H1 (cell line): ENCODE measurements around the gene GRM4. TPM values are rescaled to one million over a fixed set of nuclear protein-coding genes. Genes with fewer than 3 reads are reported as not detected.

Experiments
- CTCF ChIA-PET: fragments of 300-600 bp; sonication (Branson Sonifier 250); formaldehyde crosslinking; loops from one replicate; lab custom pipeline; 2021; ENCODE audit not compliant: partially characterized antibody; lab: Charles Lee
- POLR2A ChIA-PET: fragments of 300-600 bp; sonication (Branson Sonifier 250); formaldehyde crosslinking; loops from one replicate; lab custom pipeline; 2021; ENCODE audit warnings: inconsistent platforms; ENCODE audit not compliant: partially characterized antibody; lab: Charles Lee
- DNase-seq, 2 experiments: peaks; one replicate each; pipeline versions ENCODE4 v3.0.0 to v3.0.0-alpha.2; 2010 to 2022; ENCODE audit warnings: low spot score in 2 of 2, low read depth in 1 of 2, mixed read lengths in 1 of 2
- FAIRE-seq: peaks from 2 replicates; lab custom pipeline; 2011; peaks lifted over from hg19 to GRCh38; lab: Jason Lieb, UNC
- H2AFZ ChIP-seq: 2 replicates; pipeline ENCODE4 v1.8.1; 2012; ENCODE audit warnings: low read length, inconsistent platforms
- H2AK5ac ChIP-seq: 2 replicates; pipeline ENCODE4 v1.6.1; 2013; ENCODE audit warnings: low read depth, low read length
- H2BK120ac ChIP-seq: replicated peaks from 2 replicates; pipeline ENCODE3; 2013; ENCODE audit warnings: low read depth, low read length, inconsistent platforms
- H2BK12ac ChIP-seq: 2 replicates; pipeline ENCODE4 v1.6.1; 2013; ENCODE audit warnings: low read depth, low read length
- H2BK15ac ChIP-seq: 2 replicates; pipeline ENCODE4 v1.6.1; 2013; ENCODE audit warnings: low read length
- H2BK20ac ChIP-seq: 2 replicates; pipeline ENCODE4 v1.6.1; 2013; ENCODE audit warnings: low read length
- H2BK5ac ChIP-seq: 2 replicates; pipeline ENCODE4 v1.6.1; 2013; ENCODE audit warnings: low read depth, low read length
- H3K14ac ChIP-seq: 2 replicates; pipeline ENCODE4 v1.6.1; 2013; ENCODE audit warnings: inconsistent platforms; ENCODE audit not compliant: insufficient read length
- H3K18ac ChIP-seq: 2 replicates; pipeline ENCODE4 v1.6.1; 2013; ENCODE audit warnings: low read length; ENCODE audit errors: extremely low read depth
- H3K23ac ChIP-seq: 2 replicates; pipeline ENCODE4 v1.6.1; 2013; ENCODE audit warnings: inconsistent platforms; ENCODE audit not compliant: insufficient read length
- H3K23me2 ChIP-seq: 2 replicates; pipeline ENCODE4 v1.6.1; 2013; ENCODE audit warnings: low read depth, low read length
- H3K27ac ChIP-seq: 2 replicates; pipeline ENCODE4 v1.6.1; 2011; ENCODE audit warnings: low read depth, low read length, inconsistent platforms
- H3K27me3 ChIP-seq, 4 experiments: replicated peaks in 1 of 4; 1 replicate in 1 of 4; 2 replicates in 3 of 4; pipeline versions ENCODE4 v1.6.1 to v1.8.1; 2011 to 2013; ENCODE audit warnings: low read length in 3 of 4, mild to moderate bottlenecking in 3 of 4, inconsistent platforms in 2 of 4, mixed read lengths in 2 of 4, moderate library complexity in 1 of 4; ENCODE audit not compliant: control insufficient read depth in 3 of 4, insufficient read depth in 3 of 4; ENCODE audit errors: extremely low read depth in 1 of 4
- H3K36me3 ChIP-seq, 4 experiments: 2 replicates each; pipeline versions ENCODE4 v1.6.1 to v1.8.1; 2011 to 2013; ENCODE audit warnings: mild to moderate bottlenecking in 4 of 4, low read length in 3 of 4, moderate library complexity in 2 of 4, control low read depth in 1 of 4, inconsistent platforms in 1 of 4; ENCODE audit not compliant: insufficient read depth in 4 of 4, control insufficient read depth in 2 of 4
- H3K4ac ChIP-seq: replicated peaks from 2 replicates; pipeline ENCODE3; 2013; ENCODE audit warnings: low read length, low read depth, mixed read lengths, inconsistent platforms; ENCODE audit not compliant: insufficient read length
- H3K4me1 ChIP-seq, 4 experiments: replicated peaks in 1 of 4; 1 replicate in 1 of 4; 2 replicates in 3 of 4; pipeline versions ENCODE4 v1.6.1 to v1.8.1; 2011 to 2013; ENCODE audit warnings: low read length in 3 of 4, inconsistent platforms in 2 of 4, mixed read lengths in 1 of 4; ENCODE audit not compliant: insufficient read depth in 4 of 4, control insufficient read depth in 3 of 4
- H3K4me2 ChIP-seq, 2 experiments: 2 replicates each; pipeline versions ENCODE4 v1.6.1 to v1.8.1; 2011 to 2013; ENCODE audit warnings: low read depth in 2 of 2, low read length in 2 of 2, control low read depth in 1 of 2, inconsistent platforms in 1 of 2, mild to moderate bottlenecking in 1 of 2; ENCODE audit not compliant: insufficient read depth in 1 of 2
- H3K4me3 ChIP-seq, 4 experiments: fragments of 200-600, 300-600 bp in 1 of 4; sonication (generic), shearing (Covaris generic), sonication (Bioruptor Twin) in 1 of 4; 2 replicates each; pipeline versions ENCODE4 v1.5.1 to v1.8.1; 2011 to 2016; ENCODE audit warnings: low read length in 4 of 4, low read depth in 3 of 4, control low read depth in 2 of 4, inconsistent platforms in 2 of 4, mild to moderate bottlenecking in 2 of 4, mixed read lengths in 1 of 4, moderate library complexity in 1 of 4; ENCODE audit not compliant: insufficient read depth in 2 of 4; ENCODE audit errors: extremely low read depth in 1 of 4
- H3K56ac ChIP-seq: replicated peaks from 2 replicates; pipeline ENCODE3; 2013; ENCODE audit warnings: low read depth, mild to moderate bottlenecking, mixed read lengths, low read length, inconsistent platforms; ENCODE audit not compliant: insufficient read length
- H3K79me1 ChIP-seq: 2 replicates; pipeline ENCODE4 v1.6.1; 2013; ENCODE audit warnings: low read depth, low read length, control low read depth
- H3K79me2 ChIP-seq, 2 experiments: 2 replicates each; pipeline versions ENCODE4 v1.6.1 to v1.8.1; 2012 to 2013; ENCODE audit warnings: low read length in 2 of 2, mild to moderate bottlenecking in 2 of 2, inconsistent platforms in 1 of 2; ENCODE audit not compliant: insufficient read depth in 2 of 2, control insufficient read depth in 1 of 2
- H3K9ac ChIP-seq, 4 experiments: replicated peaks in 1 of 4; 1 replicate in 1 of 4; 2 replicates in 3 of 4; pipeline versions ENCODE4 v1.6.1 to v1.8.1; 2011 to 2013; ENCODE audit warnings: low read depth in 3 of 4, low read length in 3 of 4, control low read depth in 2 of 4, mild to moderate bottlenecking in 2 of 4, moderate library complexity in 2 of 4, inconsistent platforms in 1 of 4; ENCODE audit errors: extremely low read depth in 1 of 4
- H3K9me3 ChIP-seq, 2 experiments: 2 replicates each; pipeline versions ENCODE4 v1.6.1 to v1.8.1; 2012 to 2013; ENCODE audit warnings: mild to moderate bottlenecking in 2 of 2, moderate library complexity in 2 of 2, control low read depth in 1 of 2, inconsistent platforms in 1 of 2, low read depth in 1 of 2, low read length in 1 of 2, mixed read lengths in 1 of 2; ENCODE audit not compliant: insufficient read depth in 2 of 2
- H4K20me1 ChIP-seq, 2 experiments: replicated peaks in 1 of 2; 2 replicates each; pipeline versions ENCODE3 to v1.8.1; 2011 to 2013; ENCODE audit warnings: inconsistent platforms in 2 of 2, low read length in 2 of 2, mild to moderate bottlenecking in 1 of 2; ENCODE audit not compliant: insufficient read depth in 2 of 2, control insufficient read depth in 1 of 2
- H4K5ac ChIP-seq: 2 replicates; pipeline ENCODE4 v1.6.1; 2013; ENCODE audit warnings: low read length, low read depth, mixed read lengths, inconsistent platforms; ENCODE audit not compliant: insufficient read length
- H4K8ac ChIP-seq: 2 replicates; pipeline ENCODE4 v1.8.0; 2013; ENCODE audit warnings: mild to moderate bottlenecking, moderate library complexity, low read length, inconsistent platforms; ENCODE audit not compliant: insufficient read depth; ENCODE audit errors: extremely low read depth
- H4K91ac ChIP-seq: replicated peaks from 2 replicates; pipeline ENCODE3; 2013; ENCODE audit warnings: low read length, mixed read lengths, inconsistent platforms; ENCODE audit not compliant: insufficient read length
- ASH2L ChIP-seq: fragments of 200-600, 300-600 bp; sonication (generic); IDR thresholded peaks from one replicate; pipeline ENCODE4 v1.7.1; 2017; ENCODE audit warnings: low read length
- CBX5 ChIP-seq: fragments of 300-800, 300-1000 bp; sonication (generic); IDR thresholded peaks from 2 replicates; pipeline ENCODE4 v1.7.1; 2016; ENCODE audit warnings: antibody characterized with exemption, low read length, low read depth
- EGR1 ChIP-seq: IDR thresholded peaks from 2 replicates; pipeline ENCODE4 v1.6.1; 2011; ENCODE audit warnings: low read depth, low read length, borderline replicate concordance
- EP300 ChIP-seq, 2 experiments: IDR thresholded peaks; 1 replicate in 1 of 2; 2 replicates in 1 of 2; pipeline ENCODE4 v1.6.1; 2011 to 2012; ENCODE audit warnings: low read depth in 2 of 2, low read length in 2 of 2, mild to moderate bottlenecking in 2 of 2, borderline replicate concordance in 1 of 2, inconsistent platforms in 1 of 2, moderate library complexity in 1 of 2
- EZH2 ChIP-seq: fragments of 200-600 bp; sonication (generic); IDR thresholded peaks from 2 replicates; pipeline ENCODE4 v1.7.1; 2012; ENCODE audit warnings: low read depth, mild to moderate bottlenecking, moderate library complexity, low read length, inconsistent platforms; ENCODE audit not compliant: severe bottlenecking
- MAFK ChIP-seq: IDR thresholded peaks from 2 replicates; pipeline ENCODE4 v1.6.1; 2012; ENCODE audit warnings: low read depth, mild to moderate bottlenecking, improper control_type of control experiment, low read length
- MAX ChIP-seq: IDR thresholded peaks from 2 replicates; pipeline ENCODE4 v1.6.1; 2012; ENCODE audit warnings: inconsistent platforms
- POLR2AphosphoS5 ChIP-seq: IDR thresholded peaks from 2 replicates; pipeline ENCODE4 v1.6.1; 2011; ENCODE audit warnings: low read depth, low read length
- POU5F1 ChIP-seq: IDR thresholded peaks from 2 replicates; pipeline ENCODE4 v1.6.1; 2011; ENCODE audit warnings: low read depth, mild to moderate bottlenecking, low read length, moderate library complexity
- TAF7 ChIP-seq: optimal IDR thresholded peaks from 2 replicates; pipeline ENCODE3; 2011; ENCODE audit warnings: low read depth, mild to moderate bottlenecking, inconsistent platforms, low read length, moderate library complexity, borderline replicate concordance
- TCF12 ChIP-seq: IDR thresholded peaks from 2 replicates; pipeline ENCODE4 v1.6.1; 2011; ENCODE audit warnings: low read depth, mild to moderate bottlenecking, low read length
- TEAD4 ChIP-seq: IDR thresholded peaks from 2 replicates; pipeline ENCODE4 v1.6.1; 2012; ENCODE audit warnings: low read depth, low read length, inconsistent platforms, mixed read lengths
- WGBS, 2 experiments: shearing (Covaris generic) in 1 of 2; methylation state at CpG; one replicate each; pipeline versions ENCODE4 v1.1.6 to v1.1.7; 2013 to 2015; ENCODE audit warnings: low lambda C conversion rate in 2 of 2, mixed read lengths in 2 of 2, inconsistent platforms in 1 of 2, low coverage in 1 of 2, missing lambda C conversion rate in 1 of 2; ENCODE audit not compliant: insufficient replicate concordance in 2 of 2, insufficient coverage in 1 of 2, insufficient read length in 1 of 2; ENCODE audit errors: extremely low coverage in 1 of 2, missing lambda C conversion rate in 1 of 2; 5-methylcytosine and 5-hydroxymethylcytosine counted together
- polyA plus RNA-seq, 7 experiments: library from polyadenylated mRNA; depleted of rRNA in 3 of 7; stranded (reverse) in 5 of 7; unstranded in 2 of 7; fragments of >200 nt in 5 of 7; fragments of 200-250 nt in 2 of 7; gene quantifications; 1 replicate in 5 of 7; 2 replicates in 1 of 7; 4 replicates in 1 of 7; pipeline versions ENCODE4 v1.2.1 to v1.2.3, GENCODE V29; 2011 to 2013; ENCODE audit warnings: missing spikeins in 2 of 7, mixed read lengths in 2 of 7
- total RNA-seq: library from RNA; stranded (reverse); fragmentation: NEBNext Ultra II Directional; extraction: Animal tissue kit (Norgen Biotek cat#: 25700); gene quantifications from 2 replicates; pipeline ENCODE4 v1.2.1, GENCODE V29; 2021

The GRM4 gene
- total and polyA plus RNA-seq, 2 of the 8 experiments (the other 6 are each of a cell fraction or from before 2014, with no cell fraction given): 19.6 to 21.5 TPM

GRCh38 chr6:34005901-34006531 lies 139.9 kb downstream of the GRM4 start:
- Histone ChIP-seq H4K20me1 (peaks cover 0 to 8% of the 10 kb centered on the region in 2 experiments), H3K36me3 (0 out of 8 replicates have a peak, but pooled peaks cover 0 to 4% (median 0%) of the 10 kb centered on the region in 4 experiments), H3K27ac (no peak overlapping the region), H3K79me1 (no peaks in the 10 kb centered on the region), H3K9ac (no peak overlapping the region), H3K4me2 (peak overlapping the region; percentile 38 to 46), H4K91ac (no peak overlapping the region), H4K8ac (no peak overlapping the region), H3K79me2 (no peaks in the 10 kb centered on the region), H3K4me3 (no peak overlapping the region), H2AK5ac (no peak overlapping the region), H2BK20ac (no peak overlapping the region), H3K23ac (no peak overlapping the region), H2BK120ac (no peak overlapping the region), H3K9me3 (peaks cover 4 to 9% of the 10 kb centered on the region in 2 experiments; a peak in 3 of 4 replicates), H4K5ac (no peak overlapping the region), H3K14ac (no peak overlapping the region), H3K18ac (no peak overlapping the region), H3K23me2 (no peaks in the 10 kb centered on the region), H3K4ac (no peak overlapping the region), H2BK15ac (no peak overlapping the region), H3K56ac (no peak overlapping the region), H2AFZ (no peak overlapping the region), H3K4me1 (peaks cover 7 to 11% (median 8%) of the 10 kb centered on the region in 4 experiments), H2BK5ac (no peak overlapping the region), H3K27me3 (peaks cover 37 to 82% (median 78%) of the 10 kb centered on the region in 4 experiments), H2BK12ac (no peak overlapping the region)
- DNase-seq: peak in 1 of 2 experiments; percentile 77
- FAIRE-seq: peak; percentile 79
- ChIA-PET CTCF (interaction anchor here (1.3 kb wide), 1 partner anchor 25 kb away, joined by 4 read pairs; no protein-coding TSS in a partner anchor), POLR2A (interaction anchor here (1.2 kb wide), 1 partner anchor 234 kb away, joined by 4 read pairs; no protein-coding TSS in a partner anchor)
- WGBS, 2 experiments: 6% methylated on average over 8 of the region's 8 CpGs; no CpG with 5 or more reads in 1 of the 2 experiments
- TF ChIP-seq TAF7 (no peak), EP300 (IDR thresholded peaks at IDR 0.05; ENCODE audit: borderline replicate concordance in 1 of 2, low read depth in 2 of 2, low read length in 2 of 2) (peak in 1 of 2 experiments; percentile 42; a peak in 1 of 3 replicates), CBX5 (no peak), EZH2 (no peak), EGR1 (peak; percentile 49; the same call in 1 of the 2 replicates), POLR2AphosphoS5 (peak; percentile 87), TCF12 (peak; percentile 89; the same call in 1 of the 2 replicates), MAFK (no peak), TEAD4 (peak; percentile 67), ASH2L (peak; percentile 57), MAX (no peak; the same call in 1 of the 2 replicates), POU5F1 (peak; percentile 66; the same call in 1 of the 2 replicates)
